Jurkat, Clone E6-1 (cell line): Measurements from ENCODE around the gene S100PBP.

Source experiments
- DNase-seq: peaks from one replicate; pipeline ENCODE4 v3.0.0-alpha.2; 2011; ENCODE audit warnings: low read depth, low spot score
- H3K4me3 ChIP-seq: 2 replicates; pipeline ENCODE4 v1.5.1; 2011; ENCODE audit warnings: mild to moderate bottlenecking, low read length, control low read depth, moderate library complexity

S100PBP gene

DNA sequence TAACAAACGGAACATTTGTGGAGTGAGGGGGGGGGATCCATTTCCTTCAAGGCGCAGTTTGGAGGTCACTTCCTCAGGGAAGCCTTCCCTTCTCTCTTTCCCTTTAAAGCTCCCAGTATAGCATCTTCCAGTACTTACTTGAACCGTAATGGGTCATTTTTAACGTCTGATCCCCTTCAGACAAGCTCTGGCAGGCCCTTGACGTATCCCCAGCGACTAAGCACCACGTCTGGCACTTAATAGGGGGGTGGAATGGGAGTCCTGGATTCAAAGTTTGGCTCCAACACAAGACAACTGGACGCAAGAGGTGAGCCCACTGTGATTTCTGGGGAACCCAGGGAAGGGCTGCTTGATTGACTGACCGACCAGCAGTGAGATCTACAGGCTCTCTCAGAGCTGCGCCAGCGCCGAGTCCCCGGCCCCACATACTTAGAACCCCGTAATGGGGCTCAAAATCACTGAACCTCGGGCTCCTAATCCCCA is 736 bp upstream of the S100PBP start:
- no peak for DNase-seq
- peak overlapping the region; percentile 81 for H3K4me3 ChIP-seq

- DNase-seq, result peak; percentile 45
- H3K4me3 ChIP-seq, result peak overlapping the region; percentile 81
Measured at GRCh38 chr1:32817815-32818786, 648 bp downstream of the S100PBP start.

GRCh38 chr1:32818804-32819541 is 1.5 kb downstream of the S100PBP start:
- DNase-seq, result peak; percentile 74
- H3K4me3 ChIP-seq, result peak overlapping the region; percentile 81

DNA sequence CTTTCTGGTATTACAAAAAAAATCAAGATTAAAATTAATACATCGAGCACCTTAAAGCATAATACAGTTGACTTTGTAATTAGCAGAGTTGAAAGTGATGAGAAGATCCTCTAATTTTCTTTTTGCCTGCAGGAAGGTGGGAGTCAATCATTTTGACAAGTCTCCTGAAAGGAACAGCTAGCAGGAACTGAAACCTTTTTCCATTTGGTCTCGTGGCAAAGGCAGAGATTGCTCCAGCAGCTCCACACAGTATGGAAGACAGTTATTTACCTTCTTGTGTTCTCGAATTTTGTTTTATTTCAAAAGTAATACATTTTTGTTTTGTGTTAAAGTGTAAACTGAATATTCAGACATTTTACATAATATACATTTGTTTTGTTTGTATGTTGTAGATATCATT is 7.7 kb downstream of the S100PBP start:
- no peak overlapping the region for H3K4me3 ChIP-seq
- no peak for DNase-seq

GRCh38 chr1:32828341-32828740 is 10.9 kb downstream of the S100PBP start:
- no peak overlapping the region for H3K4me3 ChIP-seq
- DNase-seq, result peak; percentile 14

GRCh38 chr1:32830092-32830852 is 12.8 kb downstream of the S100PBP start:
- no peak overlapping the region for H3K4me3 ChIP-seq
- peak; percentile 32 for DNase-seq

- DNase-seq, result no peak
- H3K4me3 ChIP-seq, result no peak overlapping the region
Measured at GRCh38 chr1:32831878-32832277, 14.4 kb downstream of the S100PBP start.

DNA sequence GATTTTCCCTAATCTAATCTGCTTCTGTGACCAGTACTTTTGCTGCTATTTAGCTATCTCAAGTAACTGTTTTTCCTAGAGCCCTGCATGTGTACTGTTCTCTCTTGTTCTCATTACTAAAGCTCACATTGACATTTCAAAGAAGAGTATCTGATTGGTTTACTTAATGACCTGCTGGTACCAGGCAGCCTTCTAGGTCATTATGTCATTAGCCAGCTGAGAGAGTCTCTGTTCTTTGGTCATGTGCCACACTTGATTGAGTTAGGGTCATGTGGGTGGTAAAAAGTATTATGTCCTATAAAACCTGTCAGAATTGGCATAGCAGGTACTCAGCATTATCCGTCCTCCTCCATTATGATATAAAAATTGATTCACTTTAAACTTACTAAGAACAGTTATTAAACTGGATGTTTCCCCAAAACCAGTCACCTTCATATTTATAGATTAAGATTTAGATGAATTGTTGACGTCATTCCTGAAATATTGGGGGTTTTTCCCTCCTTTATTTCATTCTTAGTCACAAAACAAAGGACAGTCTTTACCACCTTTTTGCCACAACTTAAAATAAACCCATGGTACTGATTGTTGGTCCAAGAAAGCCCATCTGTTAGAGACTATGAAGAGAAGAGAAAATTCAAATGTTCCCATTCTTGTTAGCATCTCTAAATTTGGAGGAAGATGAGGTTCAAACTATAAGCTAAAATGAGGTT is 31.1 kb downstream of the S100PBP start:
- no peak overlapping the region for H3K4me3 ChIP-seq
- DNase-seq, result no peak

GRCh38 chr1:32855861-32856617 is 38.6 kb downstream of the S100PBP start:
- H3K4me3 ChIP-seq, result no peak overlapping the region
- DNase-seq, result no peak

DNA sequence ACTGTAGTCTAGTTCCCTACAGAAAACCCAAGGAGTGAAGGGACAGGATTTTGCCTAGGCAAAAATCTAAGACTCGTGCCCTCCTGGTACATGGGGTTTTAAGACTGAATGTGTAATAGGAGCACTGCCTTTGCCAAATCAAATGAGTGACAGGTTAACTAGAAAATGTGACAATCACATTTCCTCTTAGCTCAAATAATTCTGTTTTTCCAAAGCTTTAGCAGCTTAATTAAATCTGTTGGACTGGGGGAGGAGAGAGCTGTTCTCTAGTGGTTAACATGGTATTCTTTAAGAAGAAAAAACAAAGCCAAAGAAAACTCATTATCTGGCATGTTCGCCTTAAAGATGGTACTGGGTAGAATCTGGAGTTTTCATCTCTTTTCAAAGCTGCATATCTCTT is 40.7 kb downstream of the S100PBP start:
- DNase-seq, result no peak
- no peak overlapping the region for H3K4me3 ChIP-seq

- DNase-seq, result no peak
Measured at GRCh38 chr1:32858791-32859190, 41.3 kb downstream of the S100PBP start.

GRCh38 chr1:32859915-32860314 is 42.5 kb downstream of the S100PBP start:
- no peak overlapping the region for H3K4me3 ChIP-seq
- no peak for DNase-seq

More at GRCh38 chr1:32858791-32859190, 41.3 kb downstream of the S100PBP start:
- H3K4me3 ChIP-seq, result no peak overlapping the region

DNA sequence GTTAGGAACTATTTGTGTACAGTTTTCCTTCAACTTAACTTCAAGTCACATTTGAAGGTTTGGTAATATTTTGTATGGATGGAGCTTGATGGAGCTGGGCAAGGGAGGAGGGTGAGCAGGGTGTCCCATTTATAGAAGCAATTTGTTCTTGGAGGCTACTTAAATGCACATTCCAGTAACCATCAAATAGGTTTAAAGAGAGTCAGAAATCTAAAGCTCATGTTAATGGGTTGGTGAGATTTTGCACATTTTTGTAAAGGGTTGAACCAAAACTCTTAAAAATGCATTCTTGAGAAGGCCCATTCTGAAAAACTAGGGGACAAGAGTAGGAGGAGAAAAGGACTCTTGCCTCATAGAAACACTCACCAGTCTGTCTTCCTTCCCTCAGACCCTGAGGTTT is 43.1 kb downstream of the S100PBP start:
- H3K4me3 ChIP-seq, result no peak overlapping the region
- DNase-seq, result no peak

GRCh38 chr1:32861904-32862695 is 44.6 kb downstream of the S100PBP start:
- DNase-seq, result no peak

DNA sequence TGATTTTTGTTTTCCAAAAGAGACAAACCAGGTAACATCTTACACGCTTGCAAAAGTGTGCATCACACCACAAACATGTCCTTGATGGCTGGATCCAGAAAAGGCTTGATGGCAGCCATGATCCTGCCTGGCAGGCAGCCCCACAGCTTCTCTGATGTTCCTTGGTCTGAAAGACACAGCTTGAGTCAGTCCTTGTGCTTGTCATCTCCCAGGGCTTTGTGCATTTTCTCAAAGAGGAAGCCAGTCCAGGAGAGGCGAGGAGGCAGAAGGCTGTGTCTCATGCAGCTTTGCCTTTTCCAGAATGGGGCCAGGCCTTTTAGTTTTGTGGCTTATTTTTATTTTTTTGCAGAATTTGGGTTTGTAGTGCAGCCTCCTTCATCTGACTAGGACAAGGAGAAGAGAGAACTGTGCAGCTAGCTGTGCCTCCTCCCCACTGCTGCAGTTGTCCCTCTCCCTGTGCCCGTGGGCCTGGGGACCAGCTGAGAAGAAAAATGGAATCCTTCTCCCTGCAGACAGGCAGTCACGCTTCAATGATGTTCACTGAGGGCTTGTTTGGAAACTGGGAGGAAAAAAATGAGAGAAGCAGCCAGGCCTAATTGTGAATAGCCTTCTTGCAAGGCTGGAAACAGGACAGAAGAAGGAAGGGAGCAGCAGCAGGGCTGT is 45.9 kb downstream of the S100PBP start:
- H3K4me3 ChIP-seq, result no peak overlapping the region
- DNase-seq, result no peak

More at GRCh38 chr1:32861904-32862695, 44.6 kb downstream of the S100PBP start:
- no peak overlapping the region for H3K4me3 ChIP-seq

- no peak overlapping the region for H3K4me3 ChIP-seq
- DNase-seq, result no peak
Measured at GRCh38 chr1:32863881-32864245, 46.4 kb downstream of the S100PBP start.
